ENCODE measurements around the gene PNMA6F.
"Not testable (repeated sequence)": the region's sequence is repeated elsewhere in the genome, so short reads cannot be mapped to it uniquely, and the experiment has no call there.

Gene PNMA6F

DNA sequence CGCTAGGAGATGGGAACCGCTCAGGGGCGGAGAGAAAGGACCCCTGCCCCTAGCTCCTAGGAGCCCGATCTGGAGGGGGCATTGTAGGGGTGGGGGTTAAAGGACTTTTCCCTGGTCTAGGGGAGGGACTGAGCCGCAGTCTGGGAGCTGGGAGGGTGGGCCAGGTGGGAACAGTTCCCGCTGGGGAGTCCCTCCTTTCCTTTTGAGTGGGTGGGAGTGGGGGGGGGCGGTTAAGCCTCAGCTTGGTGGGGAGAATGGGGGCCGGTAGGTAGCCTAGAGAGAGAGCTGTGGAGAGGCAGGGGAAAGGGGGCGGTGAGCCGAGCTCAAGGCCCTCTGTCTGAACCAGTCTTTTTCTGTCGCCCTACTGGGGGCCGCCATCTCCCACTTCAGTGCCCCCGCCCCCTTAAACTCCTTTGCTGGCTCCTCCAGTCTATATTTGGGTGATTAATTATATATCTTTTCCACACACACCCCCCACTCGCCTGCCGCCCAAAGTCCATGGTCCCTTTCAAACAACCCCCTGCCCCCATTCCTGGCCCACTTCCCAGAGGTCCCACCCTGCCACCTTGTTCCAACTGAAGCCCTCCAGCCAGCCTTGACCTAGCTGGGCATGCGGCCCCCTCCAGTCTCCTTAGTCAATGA lies 13.2 kb upstream of the PNMA6F start:
- DNase-seq, result no peak

DNA sequence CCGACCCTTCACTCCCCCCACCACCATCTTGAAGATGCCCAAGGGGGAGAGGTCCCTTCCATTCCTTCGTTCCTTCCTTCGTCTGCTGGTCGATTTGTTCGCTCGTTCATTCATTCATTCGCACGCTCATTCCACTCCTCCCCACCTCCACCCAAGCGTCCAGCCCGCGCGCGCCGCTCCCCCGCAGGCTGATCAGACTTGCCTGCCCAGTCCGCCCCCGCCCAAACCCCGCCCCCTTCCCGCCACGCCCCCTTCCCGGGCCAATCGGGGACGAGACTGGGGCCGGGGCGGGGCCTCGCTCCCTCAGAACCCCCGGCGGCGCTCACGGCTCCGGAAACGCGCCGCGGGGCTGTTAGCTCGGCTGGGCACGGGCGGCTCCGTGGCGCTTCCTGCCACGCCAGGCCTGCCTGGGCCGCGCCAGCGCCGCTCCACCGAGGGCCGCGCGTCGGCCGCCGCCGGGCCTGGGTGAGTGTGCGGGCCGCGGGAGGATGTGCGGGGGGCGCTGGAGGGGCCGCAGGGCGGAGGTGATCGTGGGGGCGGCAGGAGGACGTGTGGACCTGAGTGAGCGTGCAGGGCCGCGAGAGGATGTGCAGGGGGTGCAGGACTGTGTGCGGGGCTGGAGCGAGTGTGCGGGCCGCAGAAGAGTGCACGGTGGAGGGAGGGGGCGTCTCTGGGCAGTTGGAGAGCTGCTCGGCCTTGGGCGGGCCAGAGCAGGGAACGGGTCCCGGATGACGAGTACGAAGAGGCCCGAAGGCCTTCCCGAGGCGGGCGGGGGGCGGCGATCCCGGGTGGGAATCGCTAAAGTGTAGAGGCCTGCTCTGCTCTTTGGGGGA lies 12.5 kb upstream of the PNMA6F start, which contains the start of gene ZNF275:
Gene ZNF275 (plus strand): TSS at position 333 of the 833 bp plus-strand sequence. CDS start 2,527 bp downstream, outside the sequence.
- peak; percentile 79 for DNase-seq

DNA sequence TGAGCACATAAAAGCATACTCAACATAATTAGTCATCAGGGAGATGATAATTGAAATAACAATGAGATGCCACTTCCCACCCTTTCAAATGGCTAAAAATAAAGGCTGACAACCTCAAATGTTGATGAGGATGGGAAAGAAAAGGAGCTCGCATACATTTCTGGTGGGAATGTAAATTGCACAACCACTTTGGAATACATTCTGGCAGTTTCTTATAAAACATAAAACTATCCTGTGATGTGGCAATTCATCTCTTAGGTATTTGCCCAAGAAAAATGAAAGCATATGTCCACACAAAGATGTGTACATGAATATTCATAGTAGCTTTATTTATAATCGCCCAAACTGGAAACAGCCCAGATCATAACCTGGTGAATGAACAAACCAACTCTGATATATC lies 11.7 kb upstream of the PNMA6F start:
- no peak for DNase-seq

DNA sequence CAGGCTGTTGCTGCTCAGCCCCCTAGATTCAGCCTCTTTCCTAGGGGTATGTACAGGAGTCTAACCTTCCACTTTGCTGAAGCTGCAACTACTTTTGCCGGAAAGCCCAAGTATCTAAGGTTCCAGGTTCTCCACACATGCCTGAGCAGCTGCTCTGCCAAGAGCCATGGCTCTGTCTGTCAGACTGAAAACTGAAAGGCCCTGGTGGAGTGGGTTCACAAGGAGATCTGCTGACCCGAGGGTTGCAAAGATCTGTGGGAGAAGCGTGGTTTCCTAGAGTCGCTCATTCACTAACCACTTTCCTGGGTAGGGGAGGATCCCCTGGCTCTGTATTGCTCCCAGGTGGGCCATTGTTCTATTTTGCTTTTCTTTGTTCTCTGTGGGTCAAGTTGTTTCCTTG lies 6.0 kb upstream of the PNMA6F start:
- no peak for DNase-seq

DNA sequence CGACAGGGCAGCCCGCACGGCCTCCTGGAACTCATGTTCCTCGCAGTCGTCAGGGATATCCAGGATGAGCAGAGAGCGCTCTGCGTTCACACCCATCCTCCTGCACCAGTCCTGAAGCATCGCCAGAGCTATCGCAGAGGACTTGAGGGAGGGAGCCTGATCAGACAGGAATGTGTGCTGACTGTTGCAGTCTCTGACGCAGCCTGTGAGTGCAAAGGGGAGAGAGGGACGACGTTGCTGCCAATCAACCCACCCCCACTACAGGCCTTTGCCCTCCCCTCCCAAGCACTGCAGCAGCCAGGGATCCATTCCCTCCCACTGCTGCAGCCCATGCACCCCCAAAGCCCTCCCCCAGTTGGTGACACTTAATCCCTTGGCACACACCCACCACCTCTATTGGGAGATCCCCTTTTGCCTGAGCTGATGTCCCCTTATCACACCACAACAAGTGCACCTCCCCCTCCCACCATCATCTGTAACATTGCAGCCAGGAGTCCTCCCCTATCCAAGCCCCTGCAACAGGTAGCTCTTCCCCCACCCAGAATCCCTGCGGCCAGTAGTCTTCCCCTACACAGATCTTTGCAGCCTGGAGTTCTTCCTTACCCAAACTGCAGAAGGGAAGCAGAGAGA lies 897 bp downstream of the PNMA6F start:
- no peak for DNase-seq

DNA sequence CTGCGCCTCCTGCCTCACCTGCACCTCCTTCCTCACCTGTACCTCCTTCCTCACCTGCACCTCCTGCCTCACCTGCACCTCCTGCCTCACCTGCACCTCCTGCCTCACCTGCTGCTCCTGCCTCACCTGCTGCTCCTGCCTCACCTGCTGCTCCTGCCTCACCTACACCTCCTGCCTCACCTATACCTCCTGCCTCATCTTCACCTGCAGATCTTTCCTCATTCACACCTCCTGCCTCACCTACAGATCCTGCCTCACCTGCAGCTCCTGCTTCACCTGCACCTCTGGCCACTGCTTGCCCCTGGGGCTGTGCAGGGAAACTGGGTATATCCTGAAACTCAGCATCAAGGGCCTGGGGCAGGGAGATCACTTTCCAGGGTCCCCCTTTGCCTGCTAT lies 1.5 kb downstream of the PNMA6F start:
- DNase-seq, result not testable (repeated sequence)

DNA sequence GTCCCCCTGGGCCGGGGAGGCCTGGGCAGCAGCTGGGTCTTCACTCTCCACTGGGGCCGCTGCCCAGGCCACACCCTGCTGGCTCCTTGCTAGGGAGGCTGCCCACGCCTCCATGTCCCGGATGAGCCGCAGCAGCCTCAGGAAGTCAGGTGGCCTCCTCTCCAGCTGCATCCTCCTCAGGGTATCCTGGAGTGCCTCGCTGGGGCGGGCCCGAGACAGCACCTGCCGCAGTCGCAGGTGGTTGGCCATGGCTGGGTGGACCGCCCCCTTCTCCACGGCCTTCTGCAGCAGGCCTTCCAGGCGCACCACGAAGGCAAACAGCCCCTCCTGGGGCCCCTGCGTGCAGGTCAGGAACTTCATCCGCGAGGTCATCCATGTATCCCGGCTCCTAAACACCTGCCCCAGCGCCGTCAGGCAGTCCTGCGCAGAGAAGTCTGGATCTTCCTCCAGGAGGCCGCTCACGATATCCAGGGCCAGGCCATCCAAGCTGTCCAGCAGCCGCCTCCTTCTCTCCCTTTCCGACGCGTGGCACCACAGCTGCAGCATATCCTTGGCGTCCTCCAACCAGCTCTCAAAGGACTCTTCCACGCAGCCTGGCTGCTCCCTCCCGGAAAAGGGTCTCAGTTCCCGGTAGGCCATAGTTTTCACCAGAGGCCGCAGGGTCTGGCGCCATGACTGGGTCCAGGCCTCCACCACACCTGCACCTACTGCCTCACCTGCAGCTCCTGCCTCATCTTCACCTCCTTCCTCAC lies 2.1 kb downstream of the PNMA6F start:
- no peak for DNase-seq

DNA sequence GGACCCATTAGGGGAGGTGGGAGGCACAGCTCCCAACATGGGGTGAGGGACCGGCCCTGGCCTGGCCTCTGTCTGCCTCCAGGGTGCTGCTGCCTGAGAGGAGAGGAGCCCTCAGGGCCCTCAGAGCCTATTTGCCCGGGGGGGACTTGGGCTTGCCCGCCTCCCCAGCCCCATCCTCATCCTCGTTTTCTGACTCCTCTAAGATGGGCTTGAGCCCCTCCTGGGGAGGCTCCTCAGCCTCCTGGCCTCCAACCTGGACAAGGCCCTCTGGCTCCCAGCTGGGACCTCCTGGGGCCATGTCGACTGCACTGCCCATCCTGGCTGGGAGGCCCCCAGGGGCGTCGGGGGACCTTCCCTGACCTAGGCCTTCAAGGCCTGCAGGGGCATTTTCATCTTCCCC lies 2.8 kb downstream of the PNMA6F start:
- DNase-seq, result no peak

DNA sequence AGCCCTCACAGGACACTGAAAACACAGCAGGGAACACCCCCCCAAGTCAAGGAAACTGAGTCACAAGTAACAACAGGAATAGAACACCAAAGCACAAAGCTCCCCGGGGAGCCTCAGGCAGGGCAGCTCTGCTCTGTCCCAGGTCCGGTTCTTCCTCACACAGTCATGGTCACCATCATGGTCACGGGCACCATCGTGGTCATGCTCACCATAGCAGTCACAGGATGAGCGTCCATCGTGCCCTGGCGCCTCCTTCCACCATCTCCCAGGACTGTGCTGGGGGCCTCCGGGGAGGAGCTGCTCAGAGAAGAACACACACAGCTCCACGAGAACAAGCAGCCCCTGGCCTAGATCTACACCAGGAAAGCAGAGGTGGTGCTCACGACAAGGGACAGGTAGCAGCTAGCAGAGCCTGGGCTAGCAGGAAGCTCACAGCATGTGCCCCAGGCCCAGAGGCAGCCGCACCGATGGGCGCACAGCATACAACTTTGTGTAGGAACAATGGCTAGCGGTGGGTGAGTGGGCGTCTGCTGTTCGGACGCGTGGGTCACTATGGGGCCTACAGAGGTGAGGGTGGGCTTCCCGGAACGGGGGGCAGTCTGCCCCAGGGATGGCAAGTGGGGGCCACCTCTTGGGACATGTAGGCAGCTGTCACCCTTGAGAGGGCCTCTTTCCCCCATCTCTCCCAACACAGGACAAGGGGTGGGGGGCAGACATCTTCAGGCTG lies 3.4 kb downstream of the PNMA6F start:
- DNase-seq, result no peak

DNA sequence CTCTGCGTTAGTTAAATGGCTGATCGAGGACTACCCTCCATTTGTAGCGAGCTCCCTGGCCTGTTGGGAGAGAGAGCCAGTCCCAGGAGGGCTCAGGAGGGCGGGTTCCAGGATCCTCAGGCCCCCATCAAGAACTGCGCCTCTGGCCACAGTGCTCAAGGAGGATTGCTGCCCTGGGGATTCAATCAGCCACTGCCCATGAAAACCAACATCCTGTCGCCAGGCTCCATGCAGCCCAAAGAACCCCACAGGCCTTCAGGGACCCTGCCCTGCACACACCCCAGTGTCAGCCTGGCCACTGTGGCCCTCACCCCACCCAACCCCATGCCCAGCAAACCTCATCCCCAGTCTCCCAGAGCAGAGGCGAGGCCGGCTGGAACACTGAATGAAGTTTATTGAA lies 4.3 kb downstream of the PNMA6F start:
- DNase-seq, result no peak

DNA sequence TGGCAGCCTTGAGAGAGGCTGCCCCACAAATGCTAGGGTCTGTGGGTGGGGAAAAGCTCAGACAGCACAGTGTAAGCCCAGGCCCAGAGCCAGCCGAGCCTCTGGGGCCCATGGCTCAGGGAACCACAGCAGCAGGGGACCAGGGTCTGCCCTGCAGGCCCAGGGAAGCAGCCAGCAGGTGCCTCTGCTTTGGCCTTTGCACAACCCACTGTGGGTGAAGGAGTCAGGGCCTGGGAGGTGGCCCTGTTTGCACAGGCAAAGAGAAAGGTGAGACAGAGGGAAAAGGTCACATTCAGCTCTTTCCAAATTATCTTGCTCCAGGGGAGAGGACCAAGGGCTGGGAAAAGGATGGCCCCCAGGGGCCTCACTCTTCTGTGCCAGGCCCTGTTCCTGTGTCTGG lies 8.7 kb downstream of the PNMA6F start:
- no peak for DNase-seq

DNA sequence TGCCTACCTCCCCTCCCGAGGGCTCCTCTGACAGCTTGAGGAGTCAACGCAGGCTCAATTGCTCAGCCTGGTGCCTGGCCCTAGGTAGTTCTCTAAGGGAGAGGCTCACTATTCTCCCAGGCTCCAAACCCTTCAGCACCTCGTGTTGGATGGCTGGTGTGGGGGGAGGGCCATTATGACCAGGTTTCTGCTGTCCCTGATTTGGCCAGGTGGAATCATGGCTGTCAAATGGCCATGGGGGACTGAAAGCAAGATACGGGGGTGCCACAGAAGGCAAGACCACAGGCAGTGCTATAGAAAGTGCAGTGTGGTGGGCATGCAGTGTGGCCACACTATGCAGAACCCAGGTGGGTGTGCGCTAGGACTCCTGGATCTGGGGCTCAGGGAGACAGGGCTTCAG lies 9.5 kb downstream of the PNMA6F start:
- no peak for DNase-seq

DNA sequence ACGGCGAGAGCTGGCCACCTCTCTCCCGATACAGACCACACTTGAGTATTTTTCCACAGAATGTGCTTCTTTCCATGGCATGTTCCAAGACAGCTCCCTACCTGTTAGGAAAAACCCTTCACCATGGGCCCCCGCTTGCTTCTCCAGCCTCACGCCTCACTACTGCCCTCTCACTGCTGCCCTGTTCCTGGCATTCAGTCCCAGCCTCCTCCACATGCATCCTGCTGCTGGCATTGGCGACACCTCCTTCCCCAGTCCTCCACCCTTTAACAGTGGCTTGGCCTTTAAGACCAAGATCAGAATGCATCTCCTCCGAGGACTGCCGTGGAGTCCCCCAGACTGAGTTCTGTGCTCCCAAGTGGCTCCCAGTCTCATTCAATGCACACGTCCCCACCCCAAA lies 10.7 kb downstream of the PNMA6F start:
- DNase-seq, result no peak

DNA sequence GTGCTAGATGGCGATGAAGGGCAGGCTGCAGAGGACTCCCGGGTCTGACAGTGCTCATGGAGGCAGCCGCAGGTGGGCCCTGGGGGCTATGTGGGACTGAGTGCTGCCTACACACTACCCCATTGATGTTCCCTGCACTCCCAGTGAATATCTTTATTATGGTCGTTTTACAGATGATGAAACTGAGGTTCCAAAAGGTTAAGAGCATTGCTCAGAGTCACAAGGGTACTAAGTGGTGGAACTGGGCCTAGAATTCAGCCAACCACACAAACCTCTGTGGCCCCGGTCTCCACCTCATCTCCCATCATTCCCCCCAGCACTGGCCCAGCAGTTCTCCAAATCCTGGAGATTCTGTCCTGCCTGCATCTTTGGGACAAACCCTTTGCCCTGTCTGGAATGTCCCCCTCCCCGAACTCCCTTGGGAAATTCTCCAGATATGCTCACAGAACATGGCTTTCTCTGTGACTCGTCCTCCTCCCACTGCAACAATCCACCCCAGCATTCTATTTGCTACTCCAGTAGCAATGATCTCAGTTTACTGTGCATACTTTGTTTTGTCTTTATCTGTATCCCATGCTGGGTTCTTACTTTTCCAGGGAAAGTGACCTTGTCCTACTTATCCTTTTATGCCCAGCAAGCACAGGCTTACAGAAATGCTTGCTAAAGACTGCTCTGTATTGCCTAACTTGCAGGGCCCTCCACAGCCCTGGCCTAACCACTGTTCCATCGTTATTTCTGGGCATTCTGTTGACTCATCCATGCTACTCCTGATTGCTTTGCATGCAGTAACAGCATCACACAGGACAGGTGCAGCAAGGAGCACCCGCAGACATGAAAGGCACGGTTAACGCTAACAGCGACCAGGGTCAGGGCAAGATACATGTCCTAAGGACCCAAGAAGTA lies 14.0 kb downstream of the PNMA6F start:
- no peak for DNase-seq

DNA sequence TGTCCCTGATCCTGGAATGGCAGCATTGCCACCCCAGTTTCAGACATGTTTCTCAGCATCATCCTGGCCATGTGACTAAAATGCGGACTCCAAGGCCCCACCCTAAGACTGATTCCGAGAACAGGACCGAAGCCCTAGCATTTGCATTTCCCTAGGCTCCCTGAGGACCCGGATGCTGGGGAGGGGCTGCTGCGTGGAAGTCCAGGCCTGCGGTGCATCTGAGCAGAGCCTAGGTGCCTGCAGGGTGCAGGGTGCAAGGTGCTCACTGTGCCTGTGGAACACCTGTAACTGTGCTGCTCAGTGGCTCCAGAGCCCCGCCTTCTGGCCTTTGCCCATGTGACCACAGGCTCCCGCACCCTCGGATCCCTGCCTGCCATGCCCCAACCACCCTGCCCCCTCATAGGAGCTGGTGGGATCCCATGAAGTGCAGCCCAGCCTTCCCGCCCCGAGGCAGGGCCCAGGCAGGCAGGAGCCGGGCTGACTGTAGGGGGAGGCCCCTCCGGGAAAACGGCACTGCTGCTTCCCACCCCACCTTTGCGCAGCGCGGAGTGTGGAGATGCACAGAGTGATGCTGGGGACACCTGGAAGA lies 14.9 kb downstream of the PNMA6F start:
- no peak for DNase-seq

DNA sequence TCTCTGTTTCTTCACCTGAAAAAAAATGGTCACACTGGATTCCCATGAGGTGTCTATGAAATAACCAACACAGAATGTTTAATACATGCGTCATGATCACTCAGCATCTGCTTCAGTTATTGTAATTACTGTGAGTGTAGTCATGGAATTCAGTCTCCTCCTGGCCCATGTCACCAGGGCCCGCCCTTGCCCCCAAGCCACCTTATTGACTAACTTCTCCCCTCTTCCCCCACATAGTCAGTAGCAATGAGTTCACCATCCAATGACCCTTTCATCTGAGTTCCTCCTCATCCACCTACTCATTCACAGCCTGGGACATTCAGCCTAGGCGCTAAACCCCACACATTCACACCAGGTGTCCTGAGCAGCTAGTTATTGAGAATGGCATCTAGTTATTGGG lies 15.6 kb downstream of the PNMA6F start:
- DNase-seq, result no peak

DNA sequence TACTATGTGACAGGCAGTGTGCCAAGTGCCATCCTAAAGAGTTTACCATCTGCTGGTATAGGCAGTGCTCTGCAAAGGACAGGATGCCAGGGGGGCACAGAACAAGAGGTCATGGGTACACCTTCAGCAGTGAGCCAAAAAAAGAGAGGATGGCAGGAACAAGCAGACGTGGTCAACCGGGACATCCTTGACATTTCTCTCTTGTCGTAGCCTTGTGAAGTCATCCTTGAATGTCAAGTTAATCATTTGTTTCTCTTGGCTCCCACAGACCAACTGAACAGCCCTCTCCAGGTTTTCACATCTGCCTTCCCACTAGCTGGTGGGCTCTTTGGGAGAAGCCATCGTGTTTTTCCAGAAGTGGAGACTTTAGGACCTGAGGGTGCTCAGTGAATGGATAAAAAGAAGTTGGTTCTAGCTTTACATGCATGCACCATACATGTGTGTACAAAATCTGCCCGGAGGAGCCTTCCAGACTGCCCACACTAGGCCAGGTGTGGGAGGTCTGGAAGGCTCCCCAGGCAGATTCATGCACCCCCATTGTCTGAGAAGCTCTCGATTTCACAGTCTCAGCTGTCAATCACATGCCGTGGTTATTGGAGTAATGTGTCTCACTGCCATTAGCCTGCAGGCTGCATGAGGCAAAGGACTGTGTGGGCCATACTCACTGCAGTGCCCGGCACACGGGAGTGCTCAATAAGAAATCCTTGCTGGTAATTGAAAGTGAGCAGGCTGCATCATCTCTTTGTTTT lies 16.4 kb downstream of the PNMA6F start:
- DNase-seq, result no peak

DNA sequence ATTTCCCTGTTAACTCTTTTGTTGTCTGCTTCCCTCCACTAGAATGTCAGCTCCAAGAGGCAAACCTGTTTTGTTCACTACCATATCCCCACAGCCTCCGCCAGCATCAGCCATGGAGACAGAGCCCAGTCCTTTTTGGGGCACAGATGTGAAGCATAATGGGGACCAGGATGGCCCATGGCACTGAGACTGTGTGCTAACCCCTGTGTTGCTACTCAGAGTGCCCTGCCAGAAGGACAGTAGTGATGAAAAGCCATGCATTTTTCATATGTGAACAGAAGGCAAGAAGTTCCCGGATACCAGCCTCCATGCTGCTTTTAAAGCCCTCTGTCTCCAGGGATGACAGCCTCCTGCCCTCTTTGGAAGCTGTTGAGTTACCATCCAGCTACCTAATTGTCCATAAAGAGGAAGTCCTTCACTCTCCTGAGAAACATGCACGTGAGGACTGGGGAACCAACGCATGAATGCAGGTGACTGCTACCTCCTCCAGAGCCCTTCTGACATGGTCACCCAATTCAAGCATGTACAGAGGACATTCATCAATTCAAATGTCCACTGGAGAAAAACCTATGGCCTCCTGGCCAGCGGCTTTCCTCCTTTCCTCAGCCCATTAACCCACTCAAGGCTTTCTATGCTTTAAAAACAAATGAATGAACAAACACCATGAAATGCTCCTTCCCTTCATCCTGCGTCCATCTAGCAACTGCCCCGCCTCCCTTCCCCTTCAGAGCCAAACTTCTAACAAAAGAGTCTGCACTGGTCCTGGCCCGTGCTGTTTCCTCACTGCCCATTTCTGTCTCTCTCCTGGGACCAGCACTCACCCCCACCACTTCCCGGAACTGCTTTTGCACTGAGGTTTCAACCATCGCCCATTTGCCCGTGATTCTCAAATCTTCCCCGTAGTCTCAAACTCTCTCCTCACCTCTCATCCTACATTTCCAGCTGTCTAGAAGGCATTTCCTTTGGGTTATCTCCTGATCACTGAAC lies 18.0 kb downstream of the PNMA6F start:
- no peak for DNase-seq

DNA sequence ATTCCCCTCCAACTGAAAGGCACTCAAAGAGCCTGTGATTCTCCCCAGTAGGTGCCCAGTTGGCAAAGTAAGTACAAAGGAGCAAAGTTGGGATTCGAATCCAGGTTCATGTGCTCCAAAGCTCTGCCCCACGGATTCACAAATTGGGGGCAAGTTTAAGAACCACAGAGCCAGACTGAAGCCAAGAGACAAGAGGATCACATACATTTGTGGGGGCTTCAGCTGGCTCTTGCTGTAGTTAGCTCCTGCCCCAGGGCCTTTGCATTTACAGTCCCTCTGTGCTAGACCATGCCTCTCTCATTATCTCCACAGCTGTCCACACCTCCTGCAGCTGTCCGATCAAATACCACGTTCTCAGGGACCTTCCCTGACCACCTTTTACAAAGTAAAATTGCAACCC lies 18.8 kb downstream of the PNMA6F start:
- no peak for DNase-seq
